ENCODE data around the gene GALNT17. TPM values are rescaled to one million over a fixed set of nuclear protein-coding genes. Genes with fewer than 3 reads are reported as not detected.

Gene GALNT17
- total and polyA plus RNA-seq, 2 experiments from 2014 or later: 11.1 to 65.6 TPM

GRCh38 chr7:71430246-71430645, 298.3 kb downstream of the GALNT17 start:
- H3K9me3 Mint-ChIP-seq: peaks cover 8% of the 10 kb centered on the region
- H3K4me3 Mint-ChIP-seq: no peak overlapping the region
- Histone ChIP-seq H3K27me3 (ENCODE audit: insufficient read depth) (no peaks in the 10 kb centered on the region), H3F3A (replicated peaks; ENCODE audit: low read depth) (peaks cover 3% of the 10 kb centered on the region; the same call in 1 of the 2 replicates), H3K27ac (ENCODE audit: low read depth) (no peak overlapping the region), H3K4me2 (no peak overlapping the region), H3K4me3 (no peak overlapping the region), H3K79me2 (replicated peaks; ENCODE audit: insufficient read depth) (no peaks in the 10 kb centered on the region), H2AFZ (no peak overlapping the region), H3K4me1 (ENCODE audit: insufficient read depth) (peaks cover 9% of the 10 kb centered on the region; the same call in 1 of the 2 replicates), H3K36me3 (ENCODE audit: insufficient read depth) (peaks cover 13% of the 10 kb centered on the region), H4K20me1 (replicated peaks; ENCODE audit: insufficient read depth) (no peaks in the 10 kb centered on the region), H3K9me2 (ENCODE audit: insufficient read depth) (no peaks in the 10 kb centered on the region)
- ATAC-seq (no peak), DNase-seq (ENCODE audit: low spot score) (no peak)
- H3K36me3 Mint-ChIP-seq (ENCODE audit: low read depth): peaks cover 76% of the 10 kb centered on the region
- no peak for TF ChIP-seq ZNF114 (CRISPR knock-in tag; IDR thresholded peaks at IDR 0.05)
- TF ChIP-seq ZNF331 (CRISPR knock-in tag; IDR thresholded peaks at IDR 0.05; ENCODE audit: low read depth): no peak
- TF ChIP-seq NANOG (IDR thresholded peaks at IDR 0.05; ENCODE audit: borderline replicate concordance): no peak
- TF ChIP-seq ZNF462 (CRISPR knock-in tag; IDR thresholded peaks at IDR 0.05): no peak
- H3K27ac Mint-ChIP-seq: no peak overlapping the region
- peaks cover 12% of the 10 kb centered on the region; the same call in 2 of the 3 replicates for H3K4me1 Mint-ChIP-seq
- no peaks in the 10 kb centered on the region for H3K27me3 Mint-ChIP-seq (ENCODE audit: insufficient read depth, low read depth, poor library complexity)

- no peak overlapping the region for H3K4me3 Mint-ChIP-seq
- no peak overlapping the region for H3K27ac ChIP-seq (ENCODE audit: low read depth)
- ATAC-seq (no peak), DNase-seq (ENCODE audit: low spot score) (no peak)
- no peak overlapping the region for H2AFZ ChIP-seq
- no peak for TF ChIP-seq ZNF114 (CRISPR knock-in tag; IDR thresholded peaks at IDR 0.05)
- TF ChIP-seq ZNF462 (CRISPR knock-in tag; IDR thresholded peaks at IDR 0.05): no peak
- TF ChIP-seq STAT1 (IDR thresholded peaks at IDR 0.05; ENCODE audit: unreplicated experiment): no peak
- H3K27me3 ChIP-seq (ENCODE audit: insufficient read depth): no peaks in the 10 kb centered on the region
- H3F3A ChIP-seq (replicated peaks; ENCODE audit: low read depth): no peaks in the 10 kb centered on the region; the same call in 1 of the 2 replicates
- peaks cover 13% of the 10 kb centered on the region for H3K4me1 ChIP-seq (ENCODE audit: insufficient read depth)
- H3K4me1 Mint-ChIP-seq: peaks cover 15% of the 10 kb centered on the region
- peaks cover 48% of the 10 kb centered on the region for H3K9me3 Mint-ChIP-seq
- H4K20me1 ChIP-seq (replicated peaks; ENCODE audit: insufficient read depth): no peaks in the 10 kb centered on the region
- H3K9me2 ChIP-seq (ENCODE audit: insufficient read depth): no peaks in the 10 kb centered on the region
- H3K4me3 ChIP-seq: no peak overlapping the region
- no peak overlapping the region for H3K4me2 ChIP-seq
- H3K36me3 Mint-ChIP-seq (ENCODE audit: low read depth): peaks cover 68% of the 10 kb centered on the region
- H3K36me3 ChIP-seq (ENCODE audit: insufficient read depth): peaks cover 8% of the 10 kb centered on the region
- H3K27me3 Mint-ChIP-seq (ENCODE audit: insufficient read depth, low read depth, poor library complexity): peaks cover 12% of the 10 kb centered on the region
- no peaks in the 10 kb centered on the region for H3K79me2 ChIP-seq (replicated peaks; ENCODE audit: insufficient read depth)
- no peak overlapping the region for H3K27ac Mint-ChIP-seq
Measured at GRCh38 chr7:71439321-71439720, 307.4 kb downstream of the GALNT17 start.

Data from GM23338 (cell line).